EL (cell line): ENCODE results near the gene ESYT2.
"Not testable (repeated sequence)": the region's sequence is repeated elsewhere in the genome, so short reads cannot be mapped to it uniquely, and the experiment has no call there.

ENCODE experiments used
- DNase-seq: peaks from one replicate; pipeline ENCODE4 v3.0.0-alpha.2; 2016

ESYT2 gene

GRCh38 chr7:158829342-158830210 is at the start of gene ESYT2:
ESYT2 (minus strand) TSS chr7:158829509; CDS start chr7:158829418, 91 bp downstream.
- peak; percentile 96 for DNase-seq

- not testable (repeated sequence) for DNase-seq
Observed at GRCh38 chr7:158878151-158879079, 49.1 kb upstream of the ESYT2 start.

GRCh38 chr7:158876984-158877383 is 47.7 kb upstream of the ESYT2 start:
- no peak for DNase-seq

GRCh38 chr7:158869876-158870275 is 40.6 kb upstream of the ESYT2 start:
- DNase-seq = no peak

GRCh38 chr7:158868764-158869410 is 39.6 kb upstream of the ESYT2 start:
- DNase-seq = no peak

- DNase-seq = no peak
Observed at GRCh38 chr7:158867214-158867984, 38.1 kb upstream of the ESYT2 start.

- no peak for DNase-seq
Observed at GRCh38 chr7:158865977-158866376, 36.7 kb upstream of the ESYT2 start.

GRCh38 chr7:158865462-158865922 is 36.2 kb upstream of the ESYT2 start:
- DNase-seq = peak; percentile 13

- DNase-seq = no peak
Observed at GRCh38 chr7:158864833-158865232, 35.5 kb upstream of the ESYT2 start.

GRCh38 chr7:158864507-158864820 is 35.2 kb upstream of the ESYT2 start:
- no peak for DNase-seq

GRCh38 chr7:158863611-158864506 is 34.5 kb upstream of the ESYT2 start:
- DNase-seq = peak; percentile 89

GRCh38 chr7:158862985-158863610 is 33.8 kb upstream of the ESYT2 start:
- peak; percentile 50 for DNase-seq

GRCh38 chr7:158861936-158862704 is 32.8 kb upstream of the ESYT2 start:
- no peak for DNase-seq

GRCh38 chr7:158861004-158861787 is 31.9 kb upstream of the ESYT2 start:
- no peak for DNase-seq

GRCh38 chr7:158860394-158860793 is 31.1 kb upstream of the ESYT2 start:
- DNase-seq = no peak

GRCh38 chr7:158858592-158859503 is 29.5 kb upstream of the ESYT2 start:
- DNase-seq = no peak

- DNase-seq = no peak
Observed at GRCh38 chr7:158856883-158857668, 27.8 kb upstream of the ESYT2 start.
